ENCODE data around the gene GLCCI1. TPM values are rescaled to one million over a fixed set of nuclear protein-coding genes. Genes with fewer than 3 reads are reported as not detected.

GLCCI1 gene
- total RNA-seq, 1 experiment from 2014 or later, result 4.6 TPM

GRCh38 chr7:7964250-7964649 is 4.3 kb upstream of the GLCCI1 start:
- H3K79me2 ChIP-seq (ENCODE audit: insufficient read depth, low read length), result no peaks in the 10 kb centered on the region
- no peaks in the 10 kb centered on the region for H4K20me1 ChIP-seq (ENCODE audit: insufficient read depth)
- H3K9me3 ChIP-seq (ENCODE audit: control insufficient read depth in 1 of 2, insufficient read depth in 1 of 2, low read depth in 1 of 2, low read length in 2 of 2), result no peaks in the 10 kb centered on the region
- RAD21 ChIA-PET (ENCODE audit: low non-redundant PET in 1 of 2, low total read pairs in 2 of 2, uncharacterized antibody in 2 of 2, unreplicated experiment in 2 of 2), result no interaction called here
- no peaks in the 10 kb centered on the region; the same call in 1 of the 2 replicates for H3K9me2 ChIP-seq (ENCODE audit: insufficient read depth)
- no peaks in the 10 kb centered on the region for H3K27me3 ChIP-seq (ENCODE audit: insufficient read depth, low read length)
- POLR2A ChIA-PET, result no interaction called here
- no peak for TF ChIP-seq POLR2A (IDR thresholded peaks at IDR 0.05; ENCODE audit: borderline replicate concordance, extremely low read depth, insufficient read depth, insufficient read length)
- TF ChIP-seq, protein P1, sequence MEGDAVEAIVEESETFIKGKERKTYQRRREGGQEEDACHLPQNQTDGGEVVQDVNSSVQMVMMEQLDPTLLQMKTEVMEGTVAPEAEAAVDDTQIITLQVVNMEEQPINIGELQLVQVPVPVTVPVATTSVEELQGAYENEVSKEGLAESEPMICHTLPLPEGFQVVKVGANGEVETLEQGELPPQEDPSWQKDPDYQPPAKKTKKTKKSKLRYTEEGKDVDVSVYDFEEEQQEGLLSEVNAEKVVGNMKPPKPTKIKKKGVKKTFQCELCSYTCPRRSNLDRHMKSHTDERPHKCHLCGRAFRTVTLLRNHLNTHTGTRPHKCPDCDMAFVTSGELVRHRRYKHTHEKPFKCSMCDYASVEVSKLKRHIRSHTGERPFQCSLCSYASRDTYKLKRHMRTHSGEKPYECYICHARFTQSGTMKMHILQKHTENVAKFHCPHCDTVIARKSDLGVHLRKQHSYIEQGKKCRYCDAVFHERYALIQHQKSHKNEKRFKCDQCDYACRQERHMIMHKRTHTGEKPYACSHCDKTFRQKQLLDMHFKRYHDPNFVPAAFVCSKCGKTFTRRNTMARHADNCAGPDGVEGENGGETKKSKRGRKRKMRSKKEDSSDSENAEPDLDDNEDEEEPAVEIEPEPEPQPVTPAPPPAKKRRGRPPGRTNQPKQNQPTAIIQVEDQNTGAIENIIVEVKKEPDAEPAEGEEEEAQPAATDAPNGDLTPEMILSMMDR (IDR thresholded peaks at IDR 0.05 in 2 of 3, conservative IDR thresholded peaks at IDR 0.05 in 1 of 3; ENCODE audit: borderline replicate concordance in 1 of 3, insufficient read depth in 1 of 3, low read depth in 2 of 3, low read length in 2 of 3), result no peak
- no peak overlapping the region for H3K9ac ChIP-seq (ENCODE audit: low read length)
- ATAC-seq, result no peak
- intact Hi-C loops (cut with micrococcal nuclease), result no loop called here
- no peak overlapping the region for H2AFZ ChIP-seq (ENCODE audit: low read depth, low read length, poor library complexity, severe bottlenecking)
- CTCF ChIA-PET, result no interaction called here
- no peaks in the 10 kb centered on the region for H3K36me3 ChIP-seq (ENCODE audit: control insufficient read depth in 1 of 2, insufficient read depth in 2 of 2, low read length in 2 of 2)
- no TSS peak for BruUV-seq (replicated peaks)
- no peak for DNase-seq (ENCODE audit: low read depth, low spot score)
- H3K4me3 ChIP-seq (replicated peaks in 1 of 2; ENCODE audit: low read depth in 1 of 2, low read length in 2 of 2), result no peak overlapping the region
- peaks cover 3 to 7% of the 10 kb centered on the region in 2 experiments; a peak in 2 of 4 replicates for H3K4me1 ChIP-seq (ENCODE audit: control insufficient read depth in 1 of 2, insufficient read depth in 2 of 2, low read length in 2 of 2)
- no peak overlapping the region for H3K4me2 ChIP-seq (ENCODE audit: low read length)
- H3K27ac ChIP-seq (ENCODE audit: low read depth, low read length), result no peak overlapping the region

GRCh38 chr7:7964691-7965090 is 3.9 kb upstream of the GLCCI1 start:
- CTCF ChIA-PET, result no interaction called here
- Histone ChIP-seq H3K27ac (ENCODE audit: low read depth, low read length) (no peak overlapping the region), H3K9ac (ENCODE audit: low read length) (no peak overlapping the region), H2AFZ (ENCODE audit: low read depth, low read length, poor library complexity, severe bottlenecking) (no peak overlapping the region), H3K27me3 (ENCODE audit: insufficient read depth, low read length) (no peaks in the 10 kb centered on the region), H3K4me1 (ENCODE audit: control insufficient read depth in 1 of 2, insufficient read depth in 2 of 2, low read length in 2 of 2) (peaks cover 3 to 8% of the 10 kb centered on the region in 2 experiments; a peak in 2 of 4 replicates), H4K20me1 (ENCODE audit: insufficient read depth) (no peaks in the 10 kb centered on the region), H3K79me2 (ENCODE audit: insufficient read depth, low read length) (no peaks in the 10 kb centered on the region), H3K9me3 (ENCODE audit: control insufficient read depth in 1 of 2, insufficient read depth in 1 of 2, low read depth in 1 of 2, low read length in 2 of 2) (no peaks in the 10 kb centered on the region), H3K4me3 (replicated peaks in 1 of 2; ENCODE audit: low read depth in 1 of 2, low read length in 2 of 2) (no peak overlapping the region), H3K9me2 (ENCODE audit: insufficient read depth) (no peaks in the 10 kb centered on the region; the same call in 1 of the 2 replicates), H3K36me3 (ENCODE audit: control insufficient read depth in 1 of 2, insufficient read depth in 2 of 2, low read length in 2 of 2) (no peaks in the 10 kb centered on the region), H3K4me2 (ENCODE audit: low read length) (no peak overlapping the region)
- TF ChIP-seq TCF7L2 (IDR thresholded peaks at IDR 0.05; ENCODE audit: borderline replicate concordance, extremely low read depth, insufficient read depth, insufficient read length) (no peak), RAD21 (IDR thresholded peaks at IDR 0.05; ENCODE audit: low read depth) (no peak), MAX (IDR thresholded peaks at IDR 0.05) (no peak), FOSL1 (IDR thresholded peaks at IDR 0.05; ENCODE audit: low read depth) (no peak), ATF3 (IDR thresholded peaks at IDR 0.05) (no peak), ZNF274 (IDR thresholded peaks at IDR 0.05; ENCODE audit: low read depth, low read length) (no peak), POLR2A (IDR thresholded peaks at IDR 0.05; ENCODE audit: borderline replicate concordance, extremely low read depth, insufficient read depth, insufficient read length) (no peak)
- TF ChIP-seq, protein P1 (IDR thresholded peaks at IDR 0.05 in 2 of 3, conservative IDR thresholded peaks at IDR 0.05 in 1 of 3; ENCODE audit: borderline replicate concordance in 1 of 3, insufficient read depth in 1 of 3, low read depth in 2 of 3, low read length in 2 of 3), result no peak
- ATAC-seq (no peak), DNase-seq (ENCODE audit: low read depth, low spot score) (no peak)
- POLR2A ChIA-PET, result no interaction called here
- intact Hi-C loops (cut with micrococcal nuclease), result no loop called here
- BruUV-seq (replicated peaks), result no TSS peak
- RAD21 ChIA-PET (ENCODE audit: low non-redundant PET in 1 of 2, low total read pairs in 2 of 2, uncharacterized antibody in 2 of 2, unreplicated experiment in 2 of 2), result no interaction called here

All from HCT116 (cell line).